Endothelial cell of umbilical vein (primary cell): ENCODE data around the gene SYMPK. TPM values are rescaled to one million over a fixed set of nuclear protein-coding genes. Genes with fewer than 3 reads are reported as not detected.

ENCODE experiments used
- BruUV-seq: library from RNA; stranded (reverse); fragments of 400-500 nt; replicated peaks from 2 replicates; lab custom pipeline; 2021; lab: Mats Ljungman, UMichigan
- CTCF ChIA-PET: fragments of 300-600, 350-600 bp; sonication (Branson Sonifier 250); formaldehyde crosslinking; loops from one replicate; lab custom pipeline; 2021; ENCODE audit warnings: antibody characterized with exemption, inconsistent platforms; lab: Charles Lee
- POLR2A ChIA-PET: fragments of 300-600, 350-600 bp; sonication (Branson Sonifier 250); formaldehyde crosslinking; loops from one replicate; lab custom pipeline; 2021; ENCODE audit warnings: antibody characterized with exemption, inconsistent platforms; lab: Charles Lee
- DNase-seq: peaks from one replicate; pipeline ENCODE4 v3.0.0-alpha.2; 2011; ENCODE audit warnings: low read depth, low spot score
- FAIRE-seq: peaks from 2 replicates; lab custom pipeline; 2011; peaks lifted over from hg19 to GRCh38; lab: Jason Lieb, UNC
- H2AFZ ChIP-seq: 2 replicates; pipeline ENCODE4 v1.6.0; 2012; ENCODE audit warnings: low read depth, low read length, control low read depth, inconsistent platforms
- H3K27ac ChIP-seq: 2 replicates; pipeline ENCODE4 v1.5.1; 2011; ENCODE audit warnings: low read depth, mild to moderate bottlenecking, control low read depth, low read length, moderate library complexity; ENCODE audit not compliant: insufficient read depth
- H3K27me3 ChIP-seq, 2 experiments: 2 replicates each; pipeline versions ENCODE4 v1.6.0 to v1.6.1; 2011; ENCODE audit warnings: low read length in 2 of 2, mixed read lengths in 1 of 2; ENCODE audit not compliant: control insufficient read depth in 2 of 2, insufficient read depth in 2 of 2
- H3K36me3 ChIP-seq, 2 experiments: 2 replicates in 1 of 2; 3 replicates in 1 of 2; pipeline ENCODE4 v1.5.1; 2011; ENCODE audit warnings: low read length in 2 of 2, mild to moderate bottlenecking in 1 of 2, moderate library complexity in 1 of 2; ENCODE audit not compliant: control insufficient read depth in 2 of 2, insufficient read depth in 2 of 2; ENCODE audit errors: extremely low read depth in 1 of 2
- H3K4me1 ChIP-seq: 3 replicates; pipeline ENCODE4 v1.5.1; 2011; ENCODE audit warnings: mild to moderate bottlenecking, low read length; ENCODE audit not compliant: control insufficient read depth, insufficient read depth; ENCODE audit errors: extremely low read depth
- H3K4me2 ChIP-seq: 2 replicates; pipeline ENCODE4 v1.6.1; 2011; ENCODE audit warnings: low read length, control low read depth, mixed read lengths; ENCODE audit not compliant: insufficient read depth
- H3K4me3 ChIP-seq, 3 experiments: fragments of 200-600 bp in 1 of 3; sonication (generic), shearing (Covaris generic) in 1 of 3; replicated peaks in 1 of 3; 2 replicates each; pipeline ENCODE4 v1.5.1; 2011 to 2016; ENCODE audit warnings: control low read depth in 3 of 3, low read length in 3 of 3, mild to moderate bottlenecking in 2 of 3, inconsistent platforms in 1 of 3, low read depth in 1 of 3, moderate library complexity in 1 of 3; ENCODE audit not compliant: insufficient read depth in 1 of 3
- H3K79me2 ChIP-seq: 2 replicates; pipeline ENCODE4 v1.6.0; 2012; ENCODE audit warnings: low read length, inconsistent platforms; ENCODE audit not compliant: control insufficient read depth, insufficient read depth
- H3K9ac ChIP-seq: replicated peaks from 2 replicates; pipeline ENCODE3; 2011; ENCODE audit warnings: low read length, control low read depth; ENCODE audit not compliant: insufficient read depth; ENCODE audit errors: extremely low read depth
- H3K9me1 ChIP-seq: replicated peaks from 3 replicates; pipeline ENCODE4 v1.6.0; 2011; ENCODE audit warnings: mild to moderate bottlenecking, low read length; ENCODE audit not compliant: control insufficient read depth, insufficient read depth; ENCODE audit errors: extremely low read depth
- H3K9me3 ChIP-seq: replicated peaks from 2 replicates; pipeline ENCODE4 v1.5.1; 2012; ENCODE audit warnings: low read length, inconsistent platforms; ENCODE audit not compliant: control insufficient read depth, insufficient read depth
- H4K20me1 ChIP-seq: replicated peaks from 2 replicates; pipeline ENCODE3; 2011; ENCODE audit warnings: mild to moderate bottlenecking, low read length; ENCODE audit not compliant: control insufficient read depth, insufficient read depth; ENCODE audit errors: extremely low read depth
- CTCF ChIP-seq, 2 donors: IDR thresholded peaks; 1 replicate in 1 of 2; 2 replicates in 1 of 2; pipeline ENCODE4 v1.5.1; 2011; ENCODE audit warnings: low read length in 2 of 2, mild to moderate bottlenecking in 2 of 2, moderate library complexity in 2 of 2, control low read depth in 1 of 2, inconsistent platforms in 1 of 2, low read depth in 1 of 2; ENCODE audit not compliant: insufficient read depth in 1 of 2; ENCODE audit errors: extremely low read depth in 1 of 2
- EZH2 ChIP-seq: IDR thresholded peaks from 2 replicates; pipeline ENCODE4 v1.6.1; 2012; ENCODE audit warnings: borderline replicate concordance, low read depth, mild to moderate bottlenecking, moderate library complexity, low read length, inconsistent platforms; ENCODE audit not compliant: severe bottlenecking
- FOS ChIP-seq: IDR thresholded peaks from 2 replicates; pipeline ENCODE4 v1.6.1; 2011; ENCODE audit warnings: mild to moderate bottlenecking, low read length, moderate library complexity, borderline replicate concordance; ENCODE audit not compliant: insufficient read depth
- GATA2 ChIP-seq: IDR thresholded peaks from 2 replicates; pipeline ENCODE4 v1.7.0; 2011; ENCODE audit warnings: low read depth, mild to moderate bottlenecking, moderate library complexity, mixed read lengths, low read length; ENCODE audit not compliant: insufficient read length, insufficient read depth
- MAX ChIP-seq: IDR thresholded peaks from 2 replicates; pipeline ENCODE4 v1.6.1; 2011; ENCODE audit not compliant: insufficient read depth, insufficient read length
- POLR2A ChIP-seq: IDR thresholded peaks from 2 replicates; pipeline ENCODE4 v1.6.1; 2012; ENCODE audit warnings: low read depth, mild to moderate bottlenecking, control low read depth, low read length
- POLR2AphosphoS5 ChIP-seq: IDR thresholded peaks from 2 replicates; pipeline ENCODE4 v1.6.1; 2012; ENCODE audit warnings: low read depth, mild to moderate bottlenecking, control low read depth, low read length, moderate library complexity; ENCODE audit not compliant: insufficient read depth
- dilution Hi-C: fragments of 300-500 bp; cut with MboI; formaldehyde crosslinking; loops from one replicate; pipeline ENCODE4 v1.15.0; 2019; ENCODE audit warnings: low sequenced_read_pairs; ENCODE audit not compliant: extremely low pct_ligation_motif_present
- intact Hi-C: fragments of 100-400 bp; cut with micrococcal nuclease; formaldehyde crosslinking; loops from one replicate; pipeline ENCODE4 v1.10.0; 2022
- polyA plus RNA-seq, 4 experiments: library from polyadenylated mRNA; depleted of rRNA in 3 of 4; stranded (reverse) in 3 of 4; unstranded in 1 of 4; fragments of >200 nt; gene quantifications; 2 replicates each; pipeline versions ENCODE4 v1.2.1 to v1.2.3, GENCODE V29; 2011 to 2012; ENCODE audit warnings: missing spikeins in 1 of 4
- total RNA-seq: library from RNA; stranded (reverse); gene quantifications from 2 replicates; pipeline ENCODE4 v1.2.3, GENCODE V29; 2021

The SYMPK gene
- total and polyA plus RNA-seq, 2 donors (not counting 3 experiments of a cell fraction or from before 2014, with no cell fraction given), result 89.8 to 95.7 TPM

DNA sequence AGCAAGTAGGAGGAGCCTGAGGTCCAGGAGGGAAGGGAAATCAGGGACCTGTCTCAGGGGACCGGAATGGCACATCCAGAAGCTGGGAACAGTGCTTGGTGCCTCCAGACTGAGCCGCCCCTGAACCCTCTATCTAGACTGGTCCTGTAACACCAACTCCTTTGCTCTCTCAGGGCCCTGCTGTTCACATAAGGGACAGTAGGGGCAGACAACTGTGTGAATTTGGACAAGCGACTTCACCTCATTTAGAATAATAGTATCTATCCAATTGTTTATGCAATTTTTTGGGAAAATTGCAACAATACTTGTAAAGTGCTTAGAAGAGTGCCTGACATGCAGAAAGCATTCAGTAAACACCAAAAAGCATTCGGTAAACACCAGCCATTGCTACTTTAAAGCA is 14.0 kb downstream of the SYMPK start:
- no peak for FAIRE-seq
- Histone ChIP-seq H3K36me3 (peaks cover 38 to 54% of the 10 kb centered on the region in 2 experiments), H3K9me1 (no peaks in the 10 kb centered on the region), H3K9me3 (no peaks in the 10 kb centered on the region), H3K9ac (no peak overlapping the region), H3K4me3 (no peak overlapping the region), H3K4me1 (no peaks in the 10 kb centered on the region), H3K79me2 (no peaks in the 10 kb centered on the region), H3K4me2 (no peak overlapping the region), H2AFZ (no peak overlapping the region), H3K27ac (no peak overlapping the region), H4K20me1 (no peaks in the 10 kb centered on the region), H3K27me3 (no peaks in the 10 kb centered on the region)
- POLR2A ChIA-PET, result no interaction called here
- TF ChIP-seq POLR2AphosphoS5, result no peak
- TF ChIP-seq POLR2A, result no peak
- TF ChIP-seq CTCF (IDR thresholded peaks at IDR 0.05; ENCODE audit: extremely low read depth in 1 of 2, insufficient read depth in 1 of 2, low read depth in 1 of 2, low read length in 2 of 2), result peak in 1 of 2 donors; percentile 22
- no peak for TF ChIP-seq FOS
- no peak for TF ChIP-seq GATA2
- TF ChIP-seq EZH2, result no peak
- TF ChIP-seq MAX, result no peak
- DNase-seq, result no peak
- intact Hi-C loops, result no loop called here
- dilution Hi-C loops, result no loop called here
- CTCF ChIA-PET, result interaction anchor here (1.0 to 2.4 kb wide), 2 partner anchors 31 to 32 kb away, joined by 3 to 10 read pairs; no protein-coding TSS in a partner anchor
- BruUV-seq, result no TSS peak
